Stimulated activated CD4-positive, alpha-beta T cell treated with anti-CD3 and anti-CD28 coated beads, TNF-alpha, amount 100 ng/mL, for 1 hour (primary cell): ENCODE measurements around the gene ERICH3.

ENCODE experiments used
- DNase-seq, 3 donors: peaks; one replicate each; pipeline ENCODE4 v3.0.0-alpha.2; 2020; ENCODE audit warnings: low read depth in 3 of 3, low spot score in 1 of 3

ERICH3 gene

GRCh38 chr1:74592580-74593355, 80.8 kb downstream of the ERICH3 start:
- no peak for DNase-seq

- DNase-seq: no peak
These were observed 81.6 kb downstream of the ERICH3 start for GRCh38 chr1:74591949-74592348.

GRCh38 chr1:74590288-74590687, 83.3 kb downstream of the ERICH3 start:
- DNase-seq: no peak

DNA sequence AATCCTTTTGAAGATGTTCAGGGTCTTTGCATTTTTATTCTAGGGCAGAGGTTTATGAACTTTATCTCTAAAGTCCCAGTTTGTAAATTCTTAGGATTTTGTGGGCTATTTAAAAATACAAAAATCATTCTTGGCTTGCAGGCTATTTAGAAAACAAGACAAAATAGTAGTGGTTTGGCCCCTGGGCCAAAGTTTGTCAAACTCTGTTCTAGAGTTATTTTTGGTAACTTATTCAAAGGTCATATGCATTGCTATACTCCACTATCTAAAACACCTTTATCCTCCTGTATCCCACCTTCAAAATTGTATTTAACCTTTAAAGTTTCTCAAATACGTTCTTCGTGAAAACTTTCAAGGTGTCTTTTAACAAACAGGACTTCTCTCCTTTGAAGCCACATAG, 85.7 kb downstream of the ERICH3 start:
- DNase-seq: no peak

DNA sequence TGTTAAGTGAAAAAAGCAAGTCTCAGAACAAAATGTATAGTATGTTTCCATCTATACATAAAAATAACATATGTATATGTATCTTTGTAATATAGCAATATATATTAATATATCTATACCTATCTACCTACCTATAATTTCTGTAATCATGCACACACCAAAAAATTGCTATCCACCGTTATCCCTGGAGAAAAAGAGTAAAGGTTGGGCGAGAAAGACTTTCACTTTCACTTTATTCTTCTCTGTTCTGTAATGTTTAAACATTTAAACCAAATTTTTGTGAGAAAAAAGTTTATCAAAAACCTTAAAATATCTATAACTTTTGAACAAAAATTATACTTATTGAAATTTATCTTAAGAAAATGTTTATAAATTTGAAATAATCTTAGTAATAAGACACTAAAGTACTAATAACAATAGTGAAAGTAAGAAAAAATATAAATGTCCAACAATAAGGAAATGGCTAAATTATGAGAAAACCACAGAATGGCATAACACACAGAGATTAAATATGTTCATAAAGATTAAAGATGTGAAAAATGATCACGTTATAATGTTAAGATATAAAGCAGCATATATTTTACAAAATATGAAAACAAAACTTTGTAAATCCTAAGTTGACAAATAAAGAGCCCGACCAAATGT, 87.2 kb downstream of the ERICH3 start:
- no peak for DNase-seq

GRCh38 chr1:74584185-74584584, 89.4 kb downstream of the ERICH3 start:
- DNase-seq: no peak

DNA sequence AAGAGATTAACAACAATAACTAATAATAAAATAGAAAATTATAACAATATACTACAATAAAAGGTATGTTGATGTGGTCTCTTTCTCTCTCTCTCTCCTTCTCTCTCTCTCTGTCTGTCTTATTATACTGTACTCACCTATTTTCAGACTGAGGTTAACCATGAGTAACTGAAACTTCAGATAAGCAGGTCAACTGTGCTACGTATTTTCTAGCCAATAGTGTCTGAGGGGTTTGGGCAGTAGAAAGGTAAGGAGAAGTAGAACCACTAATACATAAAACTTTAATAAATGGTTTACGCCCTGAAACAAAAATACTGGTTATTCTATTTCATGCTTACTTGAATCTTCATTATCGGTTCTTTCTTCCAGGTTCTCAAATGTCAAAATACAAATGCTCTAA, 90.2 kb downstream of the ERICH3 start:
- no peak for DNase-seq

DNA sequence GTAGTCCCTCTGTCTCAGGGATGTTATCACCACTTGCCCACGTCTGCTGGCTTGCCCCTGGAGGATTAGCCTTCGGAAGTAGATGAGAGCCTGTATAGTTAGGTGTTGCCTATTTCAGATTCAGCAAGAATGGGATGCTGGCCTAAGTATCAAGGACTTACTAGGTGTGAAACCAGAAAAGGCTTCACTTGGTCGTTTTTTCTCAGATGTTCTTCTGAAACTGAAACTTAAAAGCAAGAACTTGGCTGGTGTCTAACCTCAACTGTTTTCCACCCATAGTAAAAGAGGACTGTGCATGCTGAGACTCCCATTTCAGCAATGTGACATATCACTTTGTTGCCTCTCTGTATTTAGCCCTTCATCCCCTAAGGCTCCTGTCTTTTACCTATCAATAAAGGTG, 94.2 kb downstream of the ERICH3 start:
- DNase-seq: no peak

GRCh38 chr1:74578101-74578500, 95.5 kb downstream of the ERICH3 start:
- no peak for DNase-seq

DNA sequence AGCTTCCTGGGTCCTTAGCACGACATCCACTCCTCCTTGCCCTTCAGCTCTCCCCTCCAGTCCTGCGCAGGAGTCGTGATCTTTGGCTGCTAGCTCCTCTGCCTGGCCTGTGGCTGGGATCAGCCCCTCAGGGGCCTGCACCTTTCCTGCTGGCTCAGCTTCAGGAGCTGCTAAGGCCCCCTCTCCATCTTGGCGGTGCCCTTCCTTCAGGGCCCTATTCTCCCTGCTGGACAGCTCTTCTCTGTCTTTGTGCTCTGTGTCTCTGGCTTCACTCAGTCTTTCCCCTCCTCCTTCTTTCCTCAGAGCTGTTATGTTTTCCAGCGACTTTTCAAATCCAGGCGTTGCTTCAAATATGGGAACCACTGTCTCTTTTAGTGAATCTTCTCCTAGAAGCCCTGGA, 101.7 kb downstream of the ERICH3 start:
- no peak for DNase-seq

- no peak for DNase-seq
These were observed 102.1 kb downstream of the ERICH3 start for GRCh38 chr1:74571493-74571800.

DNA sequence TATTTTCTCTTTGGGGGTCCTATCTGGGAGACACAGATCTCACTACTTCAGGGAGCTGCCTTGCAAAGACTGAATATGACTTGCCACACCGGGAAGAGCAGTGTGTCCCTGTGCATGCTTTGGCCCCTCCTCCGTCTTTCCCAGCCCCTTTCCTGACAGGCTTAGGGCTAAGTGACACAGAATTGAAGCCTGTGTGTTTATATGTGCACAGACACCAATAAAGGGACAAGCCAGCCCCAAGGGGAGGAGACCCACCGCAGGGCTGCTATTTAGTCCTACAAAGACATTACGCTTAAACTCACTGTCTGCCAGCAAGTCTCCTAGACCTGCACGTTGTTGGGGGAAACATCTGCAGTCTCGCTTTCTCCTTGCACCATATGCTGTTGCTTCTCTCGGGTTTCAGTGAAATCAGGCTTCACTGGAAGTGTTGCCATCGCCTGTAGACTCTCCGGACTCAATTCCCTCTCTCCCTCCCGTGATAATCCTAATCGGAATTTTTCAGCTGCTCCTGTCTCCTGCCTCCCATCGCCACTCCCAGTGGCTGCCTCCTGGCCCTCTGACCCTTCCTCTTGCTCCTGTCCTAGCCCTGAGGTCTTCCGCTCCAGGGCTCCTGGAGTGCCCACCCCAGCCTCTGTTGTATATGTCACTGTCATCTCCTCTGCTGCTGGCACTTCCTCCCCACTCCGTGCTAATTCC, 102.6 kb downstream of the ERICH3 start:
- DNase-seq: no peak

DNA sequence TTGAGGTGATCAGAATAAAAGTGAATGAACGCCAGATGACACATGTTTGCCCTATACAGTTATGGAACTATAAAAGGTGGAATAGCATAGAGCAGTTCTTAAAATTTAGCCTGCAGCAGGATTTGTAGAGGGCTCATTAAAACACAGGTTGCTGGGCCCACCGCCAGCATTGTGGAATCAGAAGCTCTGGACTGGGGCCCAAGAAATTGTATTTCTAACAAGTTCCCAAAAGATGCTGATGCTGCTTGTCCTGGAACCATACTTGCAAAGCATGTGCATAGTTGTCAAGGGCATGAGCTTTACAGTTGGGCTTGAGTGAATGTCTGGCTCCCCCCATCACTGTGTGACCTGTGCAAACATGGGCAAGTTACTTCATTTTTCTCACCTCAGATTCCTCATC, 123.7 kb downstream of the ERICH3 start:
- DNase-seq: no peak

GRCh38 chr1:74548961-74549750, 124.4 kb downstream of the ERICH3 start:
- DNase-seq: no peak

- no peak for DNase-seq
These were observed 127.8 kb downstream of the ERICH3 start for GRCh38 chr1:74545821-74546220.

GRCh38 chr1:74534241-74534640, 139.4 kb downstream of the ERICH3 start:
- no peak for DNase-seq

DNA sequence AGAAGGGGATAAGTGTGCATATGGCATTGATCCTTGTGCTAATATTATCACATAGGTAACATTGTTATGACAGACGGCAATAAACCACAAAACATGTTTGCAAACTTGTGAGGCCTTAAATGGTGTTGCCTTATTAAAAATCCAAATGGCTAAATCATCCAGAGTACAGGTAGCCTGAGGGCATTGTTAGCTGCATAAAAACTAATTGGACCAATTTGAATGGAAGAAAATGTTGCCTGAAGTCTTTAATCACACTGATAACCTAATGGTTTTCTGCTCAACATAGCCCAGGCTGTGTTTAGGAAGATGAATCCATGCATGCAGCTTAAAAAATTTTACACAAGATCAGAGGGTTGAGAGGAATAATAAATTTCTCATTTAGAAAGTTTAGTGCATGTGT, 141.8 kb downstream of the ERICH3 start:
- DNase-seq: no peak

DNA sequence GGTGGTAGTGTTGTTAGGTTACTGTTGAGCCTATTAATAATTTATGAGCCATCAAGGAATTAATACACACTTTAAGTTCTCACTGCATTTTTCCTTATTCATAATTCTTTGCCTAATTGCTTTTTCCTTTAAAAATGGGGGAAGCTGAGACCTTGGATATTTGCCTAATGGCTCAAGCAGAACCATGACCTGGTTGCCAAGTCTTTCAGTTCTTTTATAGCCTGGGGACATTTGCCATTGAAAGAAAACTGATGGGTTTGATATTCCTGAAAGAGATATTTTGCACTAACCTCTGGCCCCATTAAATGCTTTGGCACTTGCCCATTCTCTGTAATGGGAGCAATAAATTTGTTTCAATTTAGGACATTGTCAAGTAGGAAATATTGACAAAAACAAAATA, 142.7 kb downstream of the ERICH3 start:
- DNase-seq: no peak

DNA sequence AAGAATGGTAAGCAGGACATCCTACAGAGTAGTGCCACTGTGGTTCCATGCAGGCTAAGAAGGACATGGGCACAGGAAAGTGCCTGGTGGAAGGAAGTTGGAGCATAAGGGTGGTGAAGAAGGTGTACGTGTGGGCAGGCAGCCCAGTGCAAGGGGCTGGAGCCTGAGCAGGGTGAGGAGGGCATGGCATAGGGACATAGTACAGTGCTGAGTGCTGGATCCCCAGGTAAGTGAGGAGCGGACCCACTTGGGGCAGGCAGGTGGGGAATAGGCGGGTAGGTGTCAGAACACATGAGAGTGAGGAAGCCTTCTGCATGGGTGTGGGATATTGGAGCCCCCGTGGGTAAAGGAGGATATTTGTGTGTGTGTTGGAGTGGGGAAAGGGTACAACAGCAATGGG, 145.5 kb downstream of the ERICH3 start:
- DNase-seq: no peak

DNA sequence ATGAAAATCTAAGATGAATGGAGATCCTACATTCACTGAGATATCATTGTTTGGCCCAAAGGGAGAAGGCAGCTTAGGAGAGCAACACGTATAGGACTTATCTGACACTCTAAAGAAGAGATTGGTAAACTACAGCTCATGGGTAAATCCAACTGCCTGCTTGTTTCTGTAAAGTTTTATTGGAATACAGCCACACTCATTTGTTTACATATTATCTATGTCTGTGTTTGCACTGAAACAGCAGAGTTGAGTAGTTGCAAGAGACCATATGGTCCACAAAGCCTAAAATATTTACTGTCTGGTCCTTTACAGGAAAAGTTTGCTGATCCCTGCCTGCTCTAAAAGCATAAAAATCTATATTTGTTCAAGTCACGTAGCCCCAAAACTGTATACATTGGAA, 146.9 kb downstream of the ERICH3 start:
- DNase-seq: no peak

- DNase-seq: no peak
These were observed 149.6 kb downstream of the ERICH3 start for GRCh38 chr1:74523873-74524480.
